K562 (cell line): ENCODE results near the gene NEK5. TPM values are rescaled to one million over a fixed set of nuclear protein-coding genes. Genes with fewer than 3 reads are reported as not detected.

ENCODE experiments used
- ATAC-seq: fragments of 200-7000 bp; cut with Tn5 transposase; 3 replicates; pipeline ENCODE4 v1.9.1; 2020; ENCODE audit warnings: moderate library complexity
- BruUV-seq: library from RNA; stranded (reverse); fragments of 400-500 nt; replicated peaks from 2 replicates; lab custom pipeline; 2021; lab: Mats Ljungman, UMichigan
- CTCF ChIA-PET: fragments of 300-600 bp; formaldehyde crosslinking; extraction: SDS; loops from one replicate; lab custom pipeline; 2021; ENCODE audit warnings: low intra/inter-chr PET ratio; lab: Yijun Ruan, JAX
- POLR2A ChIA-PET: fragments of 300-600, 350-650 bp; sonication (Branson Sonifier 250); formaldehyde crosslinking; extraction: SDS; loops from one replicate; lab custom pipeline; 2021; ENCODE audit warnings: antibody characterized with exemption, inconsistent platforms; lab: Yijun Ruan, JAX
- DNase-seq, 4 experiments: peaks; one replicate each; pipeline versions ENCODE4 v3.0.0 to v3.0.0-alpha.2; 2011 to 2018; ENCODE audit warnings: low spot score in 3 of 4, mixed read lengths in 3 of 4; ENCODE audit errors: extremely low read depth in 1 of 4
- FAIRE-seq: peaks from 2 replicates; lab custom pipeline; 2011; peaks lifted over from hg19 to GRCh38; lab: Jason Lieb, UNC
- H2AFZ ChIP-seq: 2 replicates; pipeline ENCODE4 v1.6.0; 2011; ENCODE audit warnings: low read depth, low read length, control low read depth, inconsistent platforms
- H3K27ac ChIP-seq: fragments of 200-600 bp; 3 replicates; pipeline ENCODE4 v1.8.0; 2011; ENCODE audit warnings: low read depth, mild to moderate bottlenecking, control low read depth, inconsistent platforms, low read length, moderate library complexity, mixed read lengths; ENCODE audit errors: extremely low read depth
- H3K27me3 ChIP-seq, 2 experiments: fragments of 300-600 bp in 1 of 2; 2 replicates in 1 of 2; 3 replicates in 1 of 2; pipeline versions ENCODE4 v1.6.0 to v1.8.0; 2011; ENCODE audit warnings: inconsistent platforms in 2 of 2, low read length in 2 of 2, mild to moderate bottlenecking in 1 of 2, mixed read lengths in 1 of 2, moderate library complexity in 1 of 2; ENCODE audit not compliant: control insufficient read depth in 2 of 2, insufficient read depth in 2 of 2
- H3K36me3 ChIP-seq: fragments of 300-600 bp; 3 replicates; pipeline ENCODE4 v1.8.0; 2011; ENCODE audit warnings: mild to moderate bottlenecking, low read length, inconsistent platforms; ENCODE audit not compliant: control insufficient read depth, insufficient read depth
- H3K4me1 ChIP-seq, 2 experiments: fragments of 200-600 bp in 1 of 2; replicated peaks in 1 of 2; 2 replicates in 1 of 2; 3 replicates in 1 of 2; pipeline versions ENCODE4 v1.5.1 to v1.8.0; 2011; ENCODE audit warnings: inconsistent platforms in 2 of 2, low read length in 2 of 2, mild to moderate bottlenecking in 1 of 2, mixed read lengths in 1 of 2, moderate library complexity in 1 of 2; ENCODE audit not compliant: control insufficient read depth in 2 of 2, insufficient read depth in 2 of 2
- H3K4me2 ChIP-seq: 2 replicates; pipeline ENCODE4 v1.6.1; 2011; ENCODE audit warnings: low read length, control low read depth, inconsistent platforms, mixed read lengths; ENCODE audit not compliant: insufficient read depth
- H3K4me3 ChIP-seq: fragments of 200-600 bp; sonication (generic), shearing (Covaris generic); 2 replicates; pipeline ENCODE4 v1.5.1; 2016; ENCODE audit warnings: control low read depth, inconsistent platforms
- H3K79me2 ChIP-seq: fragments of 200-600 bp; 3 replicates; pipeline ENCODE4 v1.8.0; 2011; ENCODE audit warnings: low read length, inconsistent platforms; ENCODE audit not compliant: control insufficient read depth, insufficient read depth
- H3K9ac ChIP-seq, 2 experiments: 2 replicates each; pipeline versions ENCODE4 v1.6.0 to v1.6.1; 2011; ENCODE audit warnings: low read depth in 2 of 2, low read length in 2 of 2, control low read depth in 1 of 2, inconsistent platforms in 1 of 2, mild to moderate bottlenecking in 1 of 2, mixed read lengths in 1 of 2; ENCODE audit not compliant: insufficient read depth in 1 of 2
- H3K9me1 ChIP-seq: one replicate; pipeline ENCODE4 v1.6.0; 2011; ENCODE audit warnings: inconsistent platforms, mild to moderate bottlenecking, low read length, moderate library complexity; ENCODE audit not compliant: control insufficient read depth, insufficient read depth
- H3K9me3 ChIP-seq: replicated peaks from 2 replicates; pipeline ENCODE4 v1.5.1; 2011; ENCODE audit warnings: low read depth, low read length, inconsistent platforms; ENCODE audit not compliant: control insufficient read depth, insufficient read depth
- H4K20me1 ChIP-seq: replicated peaks from 2 replicates; pipeline ENCODE4 v1.6.1; 2011; ENCODE audit warnings: low read length, inconsistent platforms, mixed read lengths; ENCODE audit not compliant: control insufficient read depth, insufficient read depth
- BRD4 ChIP-seq: fragments of 200-600 bp; sonication (generic); IDR thresholded peaks from 2 replicates; pipeline ENCODE4 v1.6.1; 2017; ENCODE audit warnings: inconsistent platforms
- CBFA2T2 ChIP-seq: fragments of 450-650 bp; conservative IDR thresholded peaks from 2 replicates; pipeline ENCODE4 v1.6.1; 2017; ENCODE audit warnings: mild to moderate bottlenecking
- CEBPB ChIP-seq: fragments of 450-650 bp; IDR thresholded peaks from 2 replicates; pipeline ENCODE4 v1.6.1; 2016; ENCODE audit warnings: missing genetic modification characterization, missing compliant biosample characterization
- E2F5 ChIP-seq: sonication (generic); formaldehyde crosslinking; IDR thresholded peaks from 2 replicates; pipeline ENCODE4 v1.8.0; 2022; ENCODE audit warnings: mild to moderate bottlenecking, missing genetic modification reagents
- PREB ChIP-seq: sonication (generic); formaldehyde crosslinking; IDR thresholded peaks from 2 replicates; pipeline ENCODE4 v1.8.1; 2023; ENCODE audit warnings: mild to moderate bottlenecking, missing genetic modification reagents
- ZNF668 ChIP-seq: fragments of 250-450 bp; sonication (Bioruptor Pico); IDR thresholded peaks from 2 replicates; pipeline ENCODE4 v1.8.0; 2022; ENCODE audit warnings: mild to moderate bottlenecking, inconsistent platforms
- WGBS: fragments of 100-300 bp; shearing (Covaris generic); methylation state at CpG from one replicate; pipeline ENCODE4 v1.1.6; 2016; ENCODE audit warnings: low coverage, mixed read lengths; ENCODE audit not compliant: insufficient coverage; ENCODE audit errors: missing lambda C conversion rate; 5-methylcytosine and 5-hydroxymethylcytosine counted together
- in situ Hi-C: fragments of 300-500 bp; cut with MboI; formaldehyde crosslinking; loops from 4 replicates; pipeline ENCODE4 v1.15.0; 2018; ENCODE audit warnings: inconsistent platforms, mixed read lengths
- intact Hi-C: fragments of 100-400 bp; cut with micrococcal nuclease; formaldehyde crosslinking; loops from 2 replicates; pipeline ENCODE4 v1.14.2; 2022
- polyA plus RNA-seq, 8 experiments: library from polyadenylated mRNA; depleted of rRNA in 4 of 8; stranded (reverse) in 5 of 8; unstranded in 3 of 8; fragments of >200 nt; fragmentation: Nextera tagmentation in 2 of 8; fragmentation: Illumina TruSeq in 1 of 8; extraction: Ambion mirVana in 2 of 8; extraction: Trizol in 1 of 8; gene quantifications; 2 replicates each; pipeline versions ENCODE4 v1.2.1 to v1.2.3, GENCODE V29; 2011 to 2014; ENCODE audit warnings: inconsistent platforms in 1 of 8, missing spikeins in 1 of 8
- total RNA-seq, 7 experiments: library from RNA; depleted of rRNA in 6 of 7; stranded (reverse); fragments of >200 nt in 6 of 7; fragmentation: Illumina TruSeq in 2 of 7; extraction: Trizol in 2 of 7; gene quantifications; 2 replicates each; pipeline versions ENCODE4 v1.2.1 to v1.2.3, GENCODE V29; 2011 to 2021; ENCODE audit warnings: low replicate concordance in 1 of 7
- TF ChIP-seq, protein P1 (sequence below): sonication (generic); formaldehyde crosslinking; IDR thresholded peaks from 2 replicates; pipeline ENCODE4 v1.4.0; 2020; ENCODE audit warnings: mild to moderate bottlenecking, missing genetic modification reagents

Gene NEK5
- total and polyA plus RNA-seq, 9 of the 15 experiments (the other 6 are each of a cell fraction or from before 2014, with no cell fraction given), result 0.09 to 0.44 (median 0.33) TPM

DNA sequence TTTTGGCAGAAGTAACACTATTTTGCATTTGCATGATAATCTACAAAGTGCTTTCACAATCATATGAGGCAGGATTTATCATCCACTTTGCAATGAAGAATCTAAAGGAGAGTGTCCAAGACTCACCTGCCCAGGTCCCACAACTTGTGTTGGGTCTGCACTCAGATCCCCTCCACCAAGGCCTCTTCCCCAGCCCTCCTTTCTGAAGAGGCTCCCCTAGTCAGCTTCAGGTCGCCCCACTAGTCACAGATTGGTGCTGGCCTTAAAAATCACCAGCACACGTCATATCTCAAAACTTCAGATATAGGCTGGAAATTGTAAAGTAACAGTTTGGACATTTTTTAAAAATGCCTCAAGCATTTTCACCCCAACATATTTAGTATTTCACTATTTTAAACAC lies 135.2 kb downstream of the NEK5 start:
- Histone ChIP-seq H3K9me3 (no peaks in the 10 kb centered on the region), H3K4me2 (peak overlapping the region; percentile 79), H3K4me1 (peaks cover 28 to 44% of the 10 kb centered on the region in 2 experiments), H4K20me1 (no peaks in the 10 kb centered on the region), H2AFZ (peak overlapping the region; percentile 44), H3K9me1 (no peaks in the 10 kb centered on the region)
- peak; percentile 55 for FAIRE-seq
- intact Hi-C loops, result loop anchor here (10.0 kb wide), 1 partner anchor 461 kb away; the partner anchor contains the start of genes CKAP2 and VPS36
- WGBS, result 0% methylated on average over 2 of the region's 2 CpGs
- POLR2A ChIA-PET, result interaction anchor here (0.6 to 3.0 kb wide), 2 partner anchors 10 to 129 kb away, joined by 3 to 10 read pairs; no protein-coding TSS in a partner anchor
- no peak for TF ChIP-seq ZNF668 (CRISPR knock-in tag)
- no peak for TF ChIP-seq PREB (CRISPR knock-in tag)
- TF ChIP-seq E2F5 (CRISPR knock-in tag), result no peak
- TF ChIP-seq, protein P1, sequence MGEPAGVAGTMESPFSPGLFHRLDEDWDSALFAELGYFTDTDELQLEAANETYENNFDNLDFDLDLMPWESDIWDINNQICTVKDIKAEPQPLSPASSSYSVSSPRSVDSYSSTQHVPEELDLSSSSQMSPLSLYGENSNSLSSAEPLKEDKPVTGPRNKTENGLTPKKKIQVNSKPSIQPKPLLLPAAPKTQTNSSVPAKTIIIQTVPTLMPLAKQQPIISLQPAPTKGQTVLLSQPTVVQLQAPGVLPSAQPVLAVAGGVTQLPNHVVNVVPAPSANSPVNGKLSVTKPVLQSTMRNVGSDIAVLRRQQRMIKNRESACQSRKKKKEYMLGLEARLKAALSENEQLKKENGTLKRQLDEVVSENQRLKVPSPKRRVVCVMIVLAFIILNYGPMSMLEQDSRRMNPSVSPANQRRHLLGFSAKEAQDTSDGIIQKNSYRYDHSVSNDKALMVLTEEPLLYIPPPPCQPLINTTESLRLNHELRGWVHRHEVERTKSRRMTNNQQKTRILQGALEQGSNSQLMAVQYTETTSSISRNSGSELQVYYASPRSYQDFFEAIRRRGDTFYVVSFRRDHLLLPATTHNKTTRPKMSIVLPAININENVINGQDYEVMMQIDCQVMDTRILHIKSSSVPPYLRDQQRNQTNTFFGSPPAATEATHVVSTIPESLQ (CRISPR knock-in tag), result no peak
- peak; percentile 48 for TF ChIP-seq CEBPB (tag)
- TF ChIP-seq CBFA2T2, result no peak
- TF ChIP-seq BRD4, result 0 out of 2 replicates have a peak, but pooled peaks have one; percentile 41
- TF ChIP-seq, all 486 proteins: peak for 2
- Histone ChIP-seq H3K27me3 (no peaks in the 10 kb centered on the region), H3K36me3 (peaks cover 8% of the 10 kb centered on the region), H3K79me2 (peaks cover 93% of the 10 kb centered on the region), H3K4me3 (peak overlapping the region; percentile 30), H3K27ac (peak overlapping the region; percentile 72), H3K9ac (peak overlapping the region; percentile 64 to 78; a peak in 3 of 4 replicates)
- ATAC-seq (peak; percentile 44), DNase-seq (peak in 2 of 4 experiments; percentile 22 to 36)
- in situ Hi-C loops, result no loop called here
- BruUV-seq, result no TSS peak
- CTCF ChIA-PET, result interaction anchor here (0.7 kb wide), 1 partner anchor 680 kb away, joined by 4 read pairs; no protein-coding TSS in a partner anchor
